ENCODE measurements around the gene AADACL2.

DNA sequence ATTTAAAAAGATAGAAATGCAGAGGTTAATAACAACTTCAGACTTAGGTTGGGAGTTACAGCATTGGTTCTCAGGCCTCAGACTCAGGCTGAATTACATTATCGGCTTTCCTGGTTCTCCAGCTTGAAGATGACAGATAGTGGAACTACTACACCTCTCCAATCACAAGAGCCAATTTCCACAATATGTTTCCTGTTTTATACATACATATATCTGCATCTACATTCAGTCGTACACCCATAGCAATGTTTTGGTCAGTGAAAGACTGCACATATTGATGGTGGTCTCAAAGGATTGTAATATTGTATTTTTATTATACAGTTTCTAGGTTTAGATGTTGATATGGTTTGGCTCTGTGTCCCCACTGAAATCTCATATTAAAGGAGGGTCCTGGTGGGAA is 35.4 kb downstream of the AADACL2 start:
- TF ChIP-seq, protein P1, sequence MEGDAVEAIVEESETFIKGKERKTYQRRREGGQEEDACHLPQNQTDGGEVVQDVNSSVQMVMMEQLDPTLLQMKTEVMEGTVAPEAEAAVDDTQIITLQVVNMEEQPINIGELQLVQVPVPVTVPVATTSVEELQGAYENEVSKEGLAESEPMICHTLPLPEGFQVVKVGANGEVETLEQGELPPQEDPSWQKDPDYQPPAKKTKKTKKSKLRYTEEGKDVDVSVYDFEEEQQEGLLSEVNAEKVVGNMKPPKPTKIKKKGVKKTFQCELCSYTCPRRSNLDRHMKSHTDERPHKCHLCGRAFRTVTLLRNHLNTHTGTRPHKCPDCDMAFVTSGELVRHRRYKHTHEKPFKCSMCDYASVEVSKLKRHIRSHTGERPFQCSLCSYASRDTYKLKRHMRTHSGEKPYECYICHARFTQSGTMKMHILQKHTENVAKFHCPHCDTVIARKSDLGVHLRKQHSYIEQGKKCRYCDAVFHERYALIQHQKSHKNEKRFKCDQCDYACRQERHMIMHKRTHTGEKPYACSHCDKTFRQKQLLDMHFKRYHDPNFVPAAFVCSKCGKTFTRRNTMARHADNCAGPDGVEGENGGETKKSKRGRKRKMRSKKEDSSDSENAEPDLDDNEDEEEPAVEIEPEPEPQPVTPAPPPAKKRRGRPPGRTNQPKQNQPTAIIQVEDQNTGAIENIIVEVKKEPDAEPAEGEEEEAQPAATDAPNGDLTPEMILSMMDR (conservative IDR thresholded peaks at IDR 0.05; ENCODE audit: low read length), result no peak
- TF ChIP-seq EZH2phosphoT487 (IDR thresholded peaks at IDR 0.05; ENCODE audit: borderline replicate concordance, low read depth, low read length), result no peak
